BLaER1 treated with 17β-estradiol and CSF1 and Interleukin-3, amounts not matched to agents 10 nM and 100 nM (cell line): ENCODE measurements around the gene NPPA.
A peak's percentile ranks its signal among the peaks of the same experiment; 100 is the strongest.
"Not testable (repeated sequence)": the region's sequence is repeated elsewhere in the genome, so short reads cannot be mapped to it uniquely, and the experiment has no call there.

Source experiments
- H3K27ac ChIP-seq, 11 experiments: shearing (Covaris generic); formaldehyde crosslinking; 2 replicates each; pipeline ENCODE4 v1.8.1; 2022
- H3K27me3 ChIP-seq, 11 experiments: shearing (Covaris generic); formaldehyde crosslinking; 2 replicates each; pipeline ENCODE4 v1.8.1; 2022
- H3K36me3 ChIP-seq, 11 experiments: shearing (Covaris generic); formaldehyde crosslinking; 2 replicates each; pipeline ENCODE4 v1.8.1; 2022
- H3K4me1 ChIP-seq, 10 experiments: shearing (Covaris generic); formaldehyde crosslinking; 2 replicates each; pipeline ENCODE4 v1.8.1; 2022
- H3K4me2 ChIP-seq, 11 experiments: shearing (Covaris generic); formaldehyde crosslinking; 2 replicates each; pipeline ENCODE4 v1.8.1; 2022
- H3K4me3 ChIP-seq, 10 experiments: shearing (Covaris generic); formaldehyde crosslinking; 2 replicates each; pipeline ENCODE4 v1.8.1; 2022
- H3K9ac ChIP-seq, 11 experiments: shearing (Covaris generic); formaldehyde crosslinking; 2 replicates each; pipeline ENCODE4 v1.8.1; 2022
- H3K9me3 ChIP-seq, 11 experiments: shearing (Covaris generic); formaldehyde crosslinking; replicated peaks in 1 of 11; 2 replicates each; pipeline ENCODE4 v1.8.1; 2022
- H4K20me1 ChIP-seq, 11 experiments: shearing (Covaris generic); formaldehyde crosslinking; 2 replicates each; pipeline ENCODE4 v1.8.1; 2022
- Cebpa-rat ChIP-seq, 11 experiments: shearing (Covaris generic); IDR thresholded peaks; 2 replicates each; pipeline ENCODE4 v1.8.1; 2022

NPPA gene

GRCh38 chr1:11817192-11817591, 30.4 kb downstream of the NPPA start:
- Histone ChIP-seq H3K9me3 (no peaks in the 10 kb centered on the region), H3K4me1 (peaks cover 38 to 65% (median 57%) of the 10 kb centered on the region in 10 experiments)
- TF ChIP-seq Cebpa-rat (IDR thresholded peaks at IDR 0.05), result no peak

GRCh38 chr1:11813021-11813420, 34.6 kb downstream of the NPPA start:
- H3K4me3 ChIP-seq, result no peak overlapping the region
- 0 out of 22 replicates have a peak, but pooled peaks of 1 of the 11 experiments have one; percentile 17 for TF ChIP-seq Cebpa-rat (IDR thresholded peaks at IDR 0.05)
- H4K20me1 ChIP-seq, result peaks cover 0 to 34% (median 0%) of the 10 kb centered on the region in 11 experiments; a peak in 2 of 22 replicates
- H3K4me2 ChIP-seq, result peak overlapping the region in 8 of 11 experiments; percentile 37 to 91 (median 76); a peak in 17 of 22 replicates
- peak overlapping the region in 10 of 11 experiments; percentile 78 to 96 (median 92); a peak in 19 of 22 replicates for H3K27ac ChIP-seq
- peaks cover 71 to 86% (median 76%) of the 10 kb centered on the region in 11 experiments for H3K36me3 ChIP-seq
- H3K9me3 ChIP-seq, result no peaks in the 10 kb centered on the region
- H3K9ac ChIP-seq, result peak overlapping the region in 9 of 11 experiments; percentile 14 to 85 (median 29); a peak in 11 of 22 replicates
- peaks cover 43 to 89% (median 73%) of the 10 kb centered on the region in 10 experiments for H3K4me1 ChIP-seq
- H3K27me3 ChIP-seq, result no peaks in the 10 kb centered on the region

More at GRCh38 chr1:11817192-11817591, 30.4 kb downstream of the NPPA start:
- Histone ChIP-seq H3K4me3 (no peak overlapping the region), H4K20me1 (peaks cover 0 to 14% (median 0%) of the 10 kb centered on the region in 11 experiments; a peak in 3 of 22 replicates), H3K27ac (peak overlapping the region in 9 of 11 experiments; percentile 89 to 96 (median 93); a peak in 15 of 22 replicates), H3K9ac (no peak overlapping the region), H3K4me2 (peak overlapping the region in 3 of 11 experiments; percentile 76 to 90 (median 90); a peak in 1 of 22 replicates), H3K36me3 (peaks cover 72 to 86% (median 80%) of the 10 kb centered on the region in 11 experiments), H3K27me3 (no peaks in the 10 kb centered on the region)

DNA sequence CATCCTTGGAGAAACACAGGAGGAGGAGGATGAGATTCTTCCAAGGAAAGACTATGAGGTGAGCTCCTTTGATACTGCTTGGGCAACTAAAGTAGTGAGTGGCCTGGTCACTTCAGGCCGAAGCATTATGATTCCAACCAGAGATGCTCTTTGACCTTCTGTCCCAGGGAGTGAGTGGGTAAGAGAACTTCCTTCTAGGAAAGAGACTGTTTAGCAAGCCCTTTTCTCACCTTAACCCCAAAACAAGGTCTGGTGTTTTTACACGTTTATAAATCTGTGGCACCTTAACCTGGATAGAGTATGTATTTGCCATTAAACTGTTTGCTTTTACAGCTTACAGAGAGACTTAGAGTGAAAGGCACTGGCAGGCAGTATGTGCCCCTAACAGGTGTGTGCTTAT, 40.5 kb downstream of the NPPA start:
- TF ChIP-seq Cebpa-rat (IDR thresholded peaks at IDR 0.05), result no peak
- peaks cover 0 to 24% (median 7%) of the 10 kb centered on the region in 11 experiments; a peak in 9 of 22 replicates for H4K20me1 ChIP-seq
- H3K4me2 ChIP-seq, result peak overlapping the region; percentile 89 to 99 (median 98)
- peak overlapping the region; percentile 81 to 96 (median 92); a peak in 21 of 22 replicates for H3K9ac ChIP-seq
- H3K9me3 ChIP-seq, result no peaks in the 10 kb centered on the region
- no peaks in the 10 kb centered on the region for H3K27me3 ChIP-seq
- H3K36me3 ChIP-seq, result peaks cover 33 to 52% (median 45%) of the 10 kb centered on the region in 11 experiments
- H3K27ac ChIP-seq, result peak overlapping the region; percentile 83 to 94 (median 91); a peak in 21 of 22 replicates
- H3K4me3 ChIP-seq, result peak overlapping the region; percentile 78 to 97 (median 82)
- H3K4me1 ChIP-seq, result peaks cover 61 to 79% (median 72%) of the 10 kb centered on the region in 10 experiments

- no peaks in the 10 kb centered on the region for H3K9me3 ChIP-seq
- H3K4me3 ChIP-seq, result peak overlapping the region; percentile 78 to 97 (median 82)
- peaks cover 0 to 23% (median 7%) of the 10 kb centered on the region in 11 experiments; a peak in 9 of 22 replicates for H4K20me1 ChIP-seq
- peak overlapping the region; percentile 81 to 96 (median 92) for H3K9ac ChIP-seq
- TF ChIP-seq Cebpa-rat (IDR thresholded peaks at IDR 0.05), result no peak
- H3K36me3 ChIP-seq, result peaks cover 26 to 52% (median 39%) of the 10 kb centered on the region in 11 experiments
- peak overlapping the region; percentile 89 to 99 (median 98) for H3K4me2 ChIP-seq
- H3K4me1 ChIP-seq, result peaks cover 66 to 79% (median 74%) of the 10 kb centered on the region in 10 experiments
- H3K27me3 ChIP-seq, result no peaks in the 10 kb centered on the region
- peak overlapping the region; percentile 83 to 94 (median 91) for H3K27ac ChIP-seq
Measured at GRCh38 chr1:11806307-11806936, 41.2 kb downstream of the NPPA start.

DNA sequence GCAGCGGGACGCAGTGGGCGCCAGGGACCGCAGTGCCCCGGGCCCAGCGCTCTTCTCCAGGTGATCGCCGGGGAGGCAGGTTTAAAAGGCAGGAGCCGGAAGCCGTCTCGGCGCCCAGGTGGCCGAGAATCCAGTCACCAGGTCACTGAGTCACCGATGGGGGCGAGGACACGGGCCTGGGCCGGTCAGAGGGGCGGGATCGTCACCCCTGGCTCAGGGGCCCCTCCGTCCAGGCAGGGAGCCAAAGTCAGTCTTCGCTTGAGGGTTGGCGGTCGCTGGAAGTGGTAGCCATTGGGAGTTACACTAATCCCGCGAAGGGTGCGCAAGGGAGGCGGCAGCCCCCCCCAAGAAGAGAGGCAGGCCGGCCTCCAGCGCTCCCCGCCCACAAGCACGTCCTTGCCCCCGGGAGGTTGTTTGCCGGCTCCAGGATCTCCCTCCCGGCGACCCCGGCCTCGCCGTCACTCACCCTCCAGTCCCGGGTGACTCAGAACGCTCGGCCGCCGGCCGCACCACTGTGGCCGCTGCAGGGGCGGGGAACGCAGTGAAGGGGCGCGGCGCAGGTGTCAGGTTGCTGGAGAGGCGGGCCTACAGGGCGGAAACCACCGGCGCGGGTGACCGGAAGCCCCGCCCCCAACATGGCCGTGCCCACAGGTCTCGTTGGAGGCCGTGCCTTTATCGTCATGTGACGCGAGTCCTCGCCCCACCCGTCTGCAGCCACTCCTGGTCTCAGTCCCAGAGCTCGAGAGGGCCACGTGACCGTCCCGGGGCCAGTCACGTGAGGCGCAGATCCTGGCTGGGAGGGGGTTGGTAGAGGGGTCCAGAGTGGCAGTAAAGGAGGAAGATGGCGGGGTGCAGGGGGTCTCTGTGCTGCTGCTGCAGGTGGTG, 41.9 kb downstream of the NPPA start, which contains the start of the genes CLCN6 and MTHFR:
CLCN6 (plus strand) TSS at position 770 of the 885 bp plus-strand sequence; CDS start at position 842, 72 bp downstream.
MTHFR (minus strand) TSS at position 543 of the 885 bp plus-strand sequence. CDS start 2,848 bp downstream, outside the sequence.
- peak within 1 kb of the TSS; percentile 78 to 97 (median 82) for H3K4me3 ChIP-seq
- peak within 1 kb of the TSS; percentile 81 to 96 (median 92) for H3K9ac ChIP-seq
- H3K9me3 ChIP-seq, result no peaks in the 10 kb centered on the region
- peaks cover 0 to 30% (median 7%) of the 10 kb centered on the region in 11 experiments; a peak in 10 of 22 replicates for H4K20me1 ChIP-seq
- peak within 1 kb of the TSS; percentile 94 to 99 (median 98) for H3K4me2 ChIP-seq
- peaks cover 25 to 52% (median 39%) of the 10 kb centered on the region in 11 experiments for H3K36me3 ChIP-seq
- peak within 1 kb of the TSS; percentile 83 to 94 (median 91) for H3K27ac ChIP-seq
- TF ChIP-seq Cebpa-rat (IDR thresholded peaks at IDR 0.05), result no peak
- peaks cover 66 to 81% (median 78%) of the 10 kb centered on the region in 10 experiments for H3K4me1 ChIP-seq
- no peaks in the 10 kb centered on the region for H3K27me3 ChIP-seq

DNA sequence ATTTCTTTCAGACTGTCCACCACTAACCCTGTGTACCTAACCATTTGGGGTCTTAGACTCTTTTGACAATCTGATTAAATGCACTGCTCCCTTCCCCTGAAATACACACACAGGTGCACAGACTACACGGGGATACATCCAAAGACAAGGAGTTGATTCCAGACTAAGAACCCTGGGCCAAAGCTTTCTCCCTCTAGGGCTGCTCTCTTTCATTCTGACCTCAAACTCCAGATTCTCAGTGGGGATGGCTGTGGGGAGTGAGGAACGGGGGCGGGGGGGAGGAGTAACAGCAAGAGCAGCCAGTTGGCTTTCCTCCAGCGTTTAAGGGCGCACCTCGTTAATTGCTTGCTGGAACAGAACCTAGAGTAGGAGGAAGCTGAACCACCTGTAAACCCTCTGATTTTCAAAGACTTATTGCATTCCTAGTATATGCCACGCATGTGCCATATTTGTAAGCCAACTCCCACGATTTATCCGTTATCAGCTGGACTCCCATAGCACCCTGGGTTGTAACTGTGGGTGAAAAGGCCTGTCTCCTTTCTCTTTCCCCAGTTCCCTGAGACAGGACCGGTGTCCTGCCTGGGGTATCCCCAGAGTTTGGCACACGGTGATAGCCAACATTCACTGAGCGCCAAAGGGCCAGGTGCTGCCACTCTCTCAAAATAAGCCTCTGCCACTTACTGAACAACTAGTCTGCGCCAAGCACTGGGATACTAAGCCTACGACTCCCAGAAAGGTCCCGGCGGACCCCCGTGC, 42.7 kb downstream of the NPPA start:
- H3K4me1 ChIP-seq, result peaks cover 66 to 80% (median 75%) of the 10 kb centered on the region in 10 experiments
- peak overlapping the region; percentile 83 to 94 (median 91) for H3K27ac ChIP-seq
- peak overlapping the region; percentile 78 to 97 (median 82) for H3K4me3 ChIP-seq
- no peaks in the 10 kb centered on the region for H3K27me3 ChIP-seq
- no peaks in the 10 kb centered on the region for H3K9me3 ChIP-seq
- H4K20me1 ChIP-seq, result peaks cover 0 to 30% (median 9%) of the 10 kb centered on the region in 11 experiments; a peak in 10 of 22 replicates
- H3K4me2 ChIP-seq, result peak overlapping the region; percentile 94 to 99 (median 98)
- TF ChIP-seq Cebpa-rat (IDR thresholded peaks at IDR 0.05), result no peak
- H3K36me3 ChIP-seq, result peaks cover 26 to 52% (median 39%) of the 10 kb centered on the region in 11 experiments
- H3K9ac ChIP-seq, result peak overlapping the region; percentile 81 to 96 (median 92)

DNA sequence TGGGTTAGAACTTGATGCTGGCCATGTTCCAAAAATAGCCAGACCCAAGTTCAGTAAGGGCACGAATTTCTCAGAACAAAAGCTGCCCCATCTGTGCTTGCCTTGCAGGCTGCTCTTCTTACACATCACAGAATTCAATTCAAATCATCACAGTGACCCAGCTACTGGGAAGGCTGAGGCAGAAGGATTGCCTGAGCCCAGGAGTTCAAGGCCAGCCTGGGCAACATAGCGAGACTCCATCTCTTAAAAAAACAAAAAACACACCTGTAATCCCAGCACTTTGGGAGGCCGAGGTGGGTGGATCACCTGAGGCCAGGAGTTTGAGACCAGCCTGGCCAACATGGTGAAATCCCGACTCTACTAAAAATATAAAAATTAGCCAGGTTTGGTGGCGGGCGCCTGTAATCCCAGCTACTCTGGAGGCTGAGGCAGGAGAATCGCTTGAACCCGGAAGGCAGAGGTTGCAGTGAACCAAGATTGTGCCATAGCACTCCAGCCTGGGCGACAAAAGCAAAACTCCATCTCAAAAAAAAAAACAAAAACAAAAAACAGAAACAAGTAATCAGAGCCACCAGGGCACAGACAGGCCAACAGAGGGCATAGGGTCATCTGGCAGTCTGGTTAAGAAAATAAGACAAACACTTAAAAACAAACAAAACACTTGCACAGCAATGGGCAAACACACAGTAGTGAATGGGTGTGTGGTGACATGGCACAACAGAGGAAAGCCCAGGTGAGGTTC, 43.5 kb downstream of the NPPA start:
- H3K4me2 ChIP-seq, result peak overlapping the region; percentile 94 to 99 (median 98)
- H3K4me3 ChIP-seq, result peak overlapping the region; percentile 48 to 97 (median 82)
- H3K4me1 ChIP-seq, result peaks cover 63 to 73% (median 68%) of the 10 kb centered on the region in 10 experiments

More for the DNA sequence above, 43.5 kb downstream of the NPPA start:
- Histone ChIP-seq H4K20me1 (peaks cover 0 to 30% (median 9%) of the 10 kb centered on the region in 11 experiments; a peak in 10 of 22 replicates), H3K36me3 (peaks cover 29 to 52% (median 38%) of the 10 kb centered on the region in 11 experiments), H3K27ac (peak overlapping the region in 10 of 11 experiments; percentile 12 to 94 (median 89); a peak in 19 of 22 replicates), H3K9ac (peak overlapping the region; percentile 81 to 96 (median 92))
- H3K27me3 ChIP-seq, H3K9me3 ChIP-seq: not testable (repeated sequence)
